HepG2 (cell line): ENCODE data around the gene NEURL2. TPM values are rescaled to one million over a fixed set of nuclear protein-coding genes. Genes with fewer than 3 reads are reported as not detected.

Source experiments
- ARID2 ChIP-seq: sonication (generic); formaldehyde crosslinking; IDR thresholded peaks from 2 replicates; pipeline ENCODE4 v1.8.1; 2022; ENCODE audit warnings: mild to moderate bottlenecking, missing genetic modification reagents, borderline replicate concordance
- ATF6 ChIP-seq: sonication (generic); formaldehyde crosslinking; conservative IDR thresholded peaks from 2 replicates; pipeline ENCODE4 v1.4.0; 2020; ENCODE audit warnings: missing genetic modification reagents
- CBX5 ChIP-seq: sonication (generic); formaldehyde crosslinking; IDR thresholded peaks from 2 replicates; pipeline ENCODE4 v1.4.0; 2020; ENCODE audit warnings: missing genetic modification reagents, borderline replicate concordance
- GABPB1 ChIP-seq: IDR thresholded peaks from 2 replicates; pipeline ENCODE4 v1.6.1; 2016; ENCODE audit warnings: mild to moderate bottlenecking, missing genetic modification reagents, moderate library complexity, missing compliant biosample characterization
- HDAC1 ChIP-seq: sonication (generic); formaldehyde crosslinking; IDR thresholded peaks from 2 replicates; pipeline ENCODE4 v1.5.1; 2020; ENCODE audit warnings: mild to moderate bottlenecking, missing genetic modification reagents
- IKZF5 ChIP-seq: IDR thresholded peaks from 2 replicates; pipeline ENCODE4 v1.6.1; 2018; ENCODE audit warnings: missing genetic modification reagents, mild to moderate bottlenecking, missing compliant biosample characterization
- ISL2 ChIP-seq: sonication (generic); formaldehyde crosslinking; IDR thresholded peaks from 2 replicates; pipeline ENCODE4 v1.5.0; 2020; ENCODE audit warnings: missing genetic modification reagents
- KLF6 ChIP-seq: IDR thresholded peaks from 2 replicates; pipeline ENCODE4 v1.8.0; 2016; ENCODE audit warnings: missing biosample characterization, missing genetic modification reagents
- MXD3 ChIP-seq: IDR thresholded peaks from 2 replicates; pipeline ENCODE4 v1.6.1; 2016; ENCODE audit warnings: mild to moderate bottlenecking, missing biosample characterization, missing genetic modification reagents
- NR1H2 ChIP-seq: sonication (generic); formaldehyde crosslinking; IDR thresholded peaks from 2 replicates; pipeline ENCODE4 v1.8.1; 2022; ENCODE audit warnings: low read depth, missing genetic modification reagents, borderline replicate concordance
- NR2C2 ChIP-seq: sonication (generic); formaldehyde crosslinking; IDR thresholded peaks from 2 replicates; pipeline ENCODE4 v1.4.0; 2020; ENCODE audit warnings: missing genetic modification reagents, mild to moderate bottlenecking, moderate library complexity, borderline replicate concordance
- POGZ ChIP-seq: sonication (generic); formaldehyde crosslinking; IDR thresholded peaks from 2 replicates; pipeline ENCODE4 v1.4.0; 2020; ENCODE audit warnings: mild to moderate bottlenecking, missing genetic modification reagents
- RORA ChIP-seq: sonication (generic); formaldehyde crosslinking; IDR thresholded peaks from 2 replicates; pipeline ENCODE4 v1.5.0; 2020; ENCODE audit warnings: mild to moderate bottlenecking, missing genetic modification reagents, moderate library complexity
- SCMH1 ChIP-seq: sonication (generic); formaldehyde crosslinking; IDR thresholded peaks from 2 replicates; pipeline ENCODE4 v1.9.0; 2021; ENCODE audit warnings: missing genetic modification reagents, mild to moderate bottlenecking, borderline replicate concordance
- YEATS4 ChIP-seq: sonication (generic); formaldehyde crosslinking; IDR thresholded peaks from 2 replicates; pipeline ENCODE4 v1.4.0; 2020; ENCODE audit warnings: missing genetic modification reagents, borderline replicate concordance
- ZBTB20 ChIP-seq: sonication (generic); formaldehyde crosslinking; IDR thresholded peaks from 2 replicates; pipeline ENCODE4 v1.8.1; 2023; ENCODE audit warnings: missing genetic modification reagents, low read depth, mild to moderate bottlenecking, borderline replicate concordance
- ZKSCAN8 ChIP-seq: IDR thresholded peaks from 2 replicates; pipeline ENCODE4 v1.6.1; 2016; ENCODE audit warnings: borderline replicate concordance, missing genetic modification reagents, missing compliant biosample characterization
- ZNF605 ChIP-seq: sonication (generic); formaldehyde crosslinking; IDR thresholded peaks from 2 replicates; pipeline ENCODE4 v1.8.0; 2022; ENCODE audit warnings: mild to moderate bottlenecking, missing genetic modification reagents
- polyA plus RNA-seq, 8 experiments: library from polyadenylated mRNA; depleted of rRNA in 3 of 8; stranded (reverse) in 7 of 8; unstranded in 1 of 8; fragments of >200 nt; fragmentation: Illumina TruSeq in 4 of 8; extraction: Trizol in 4 of 8; gene quantifications; 2 replicates each; pipeline versions ENCODE4 v1.2.1 to v1.2.3, GENCODE V29; 2011 to 2016; ENCODE audit warnings: low read depth in 4 of 8, missing spikeins in 1 of 8, mixed read lengths in 1 of 8; ENCODE audit not compliant: insufficient read depth in 1 of 8
- total RNA-seq, 5 experiments: library from RNA; depleted of rRNA; stranded (reverse); fragments of >200 nt; fragmentation: Illumina TruSeq; extraction: Trizol; gene quantifications; 2 replicates each; pipeline ENCODE4 v1.2.3, GENCODE V29; 2016; ENCODE audit warnings: low read depth in 1 of 5
- TF ChIP-seq, protein P1 (sequence below): sonication (generic); formaldehyde crosslinking; IDR thresholded peaks from 2 replicates; pipeline ENCODE4 v1.4.0; 2020; ENCODE audit warnings: mild to moderate bottlenecking, low read depth, missing genetic modification reagents
- TF ChIP-seq, protein P2 (sequence below): IDR thresholded peaks from 2 replicates; pipeline ENCODE4 v1.4.0; 2020; ENCODE audit warnings: mild to moderate bottlenecking, missing genetic modification reagents

The NEURL2 gene
- total and polyA plus RNA-seq, 2 of the 13 experiments (the other 11 are each of a cell fraction or from before 2014, with no cell fraction given), result 7.2 to 9.7 TPM

DNA sequence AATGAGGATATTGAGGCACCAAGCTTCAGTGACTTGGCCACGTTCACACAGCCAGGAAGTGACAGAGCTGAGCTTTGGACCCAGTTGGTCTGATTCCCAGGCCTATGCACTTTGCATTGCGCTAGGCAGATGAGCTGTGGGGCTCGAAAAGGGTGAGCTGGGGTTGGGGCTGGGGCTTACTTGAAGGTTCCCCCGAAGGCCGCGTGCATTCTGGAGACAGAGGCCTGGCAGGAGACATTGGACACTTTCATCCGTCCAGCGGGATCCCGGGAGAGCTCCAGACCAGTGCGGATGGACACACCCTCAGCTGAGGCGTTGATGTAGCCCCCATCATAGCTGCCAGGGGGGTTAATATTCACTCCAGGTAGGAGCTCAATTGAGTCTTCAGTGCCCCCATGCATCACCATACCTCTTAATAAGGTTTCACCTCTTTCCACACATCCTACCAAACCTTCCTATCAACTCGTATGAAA, 18.4 kb upstream of the NEURL2 start (continued):
- TF ChIP-seq IKZF5 (CRISPR knock-in tag) (peak; percentile 48; the same call in 1 of the 2 replicates), SCMH1 (CRISPR knock-in tag) (no peak), KLF6 (CRISPR knock-in tag) (0 out of 2 replicates have a peak, but pooled peaks have one; percentile 17), ARID2 (CRISPR knock-in tag) (no peak), ZBTB20 (CRISPR knock-in tag) (0 out of 2 replicates have a peak, but pooled peaks have one; percentile 63), GABPB1 (CRISPR knock-in tag) (peak; percentile 54), HDAC1 (peak; percentile 71), NR1H2 (peak; percentile 84; the same call in 1 of the 2 replicates), POGZ (CRISPR knock-in tag) (peak; percentile 16; the same call in 1 of the 2 replicates), NR2C2 (CRISPR knock-in tag) (0 out of 2 replicates have a peak, but pooled peaks have one; percentile 44), RORA (CRISPR knock-in tag) (no peak), MXD3 (CRISPR knock-in tag) (no peak), ZNF605 (CRISPR knock-in tag) (peak; percentile 13; the same call in 1 of the 2 replicates), ZKSCAN8 (CRISPR knock-in tag) (no peak), CBX5 (CRISPR knock-in tag) (0 out of 2 replicates have a peak, but pooled peaks have one; percentile 8), ISL2 (CRISPR knock-in tag) (peak; percentile 66; the same call in 1 of the 2 replicates), ATF6 (CRISPR knock-in tag) (0 out of 2 replicates have a peak, but pooled peaks have one; percentile 69), YEATS4 (CRISPR knock-in tag) (peak; percentile 34; the same call in 1 of the 2 replicates)
- TF ChIP-seq, protein P1, sequence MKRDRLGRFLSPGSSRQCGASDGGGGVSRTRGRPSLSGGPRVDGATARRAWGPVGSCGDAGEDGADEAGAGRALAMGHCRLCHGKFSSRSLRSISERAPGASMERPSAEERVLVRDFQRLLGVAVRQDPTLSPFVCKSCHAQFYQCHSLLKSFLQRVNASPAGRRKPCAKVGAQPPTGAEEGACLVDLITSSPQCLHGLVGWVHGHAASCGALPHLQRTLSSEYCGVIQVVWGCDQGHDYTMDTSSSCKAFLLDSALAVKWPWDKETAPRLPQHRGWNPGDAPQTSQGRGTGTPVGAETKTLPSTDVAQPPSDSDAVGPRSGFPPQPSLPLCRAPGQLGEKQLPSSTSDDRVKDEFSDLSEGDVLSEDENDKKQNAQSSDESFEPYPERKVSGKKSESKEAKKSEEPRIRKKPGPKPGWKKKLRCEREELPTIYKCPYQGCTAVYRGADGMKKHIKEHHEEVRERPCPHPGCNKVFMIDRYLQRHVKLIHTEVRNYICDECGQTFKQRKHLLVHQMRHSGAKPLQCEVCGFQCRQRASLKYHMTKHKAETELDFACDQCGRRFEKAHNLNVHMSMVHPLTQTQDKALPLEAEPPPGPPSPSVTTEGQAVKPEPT (CRISPR knock-in tag), result no peak
- TF ChIP-seq, protein P2, sequence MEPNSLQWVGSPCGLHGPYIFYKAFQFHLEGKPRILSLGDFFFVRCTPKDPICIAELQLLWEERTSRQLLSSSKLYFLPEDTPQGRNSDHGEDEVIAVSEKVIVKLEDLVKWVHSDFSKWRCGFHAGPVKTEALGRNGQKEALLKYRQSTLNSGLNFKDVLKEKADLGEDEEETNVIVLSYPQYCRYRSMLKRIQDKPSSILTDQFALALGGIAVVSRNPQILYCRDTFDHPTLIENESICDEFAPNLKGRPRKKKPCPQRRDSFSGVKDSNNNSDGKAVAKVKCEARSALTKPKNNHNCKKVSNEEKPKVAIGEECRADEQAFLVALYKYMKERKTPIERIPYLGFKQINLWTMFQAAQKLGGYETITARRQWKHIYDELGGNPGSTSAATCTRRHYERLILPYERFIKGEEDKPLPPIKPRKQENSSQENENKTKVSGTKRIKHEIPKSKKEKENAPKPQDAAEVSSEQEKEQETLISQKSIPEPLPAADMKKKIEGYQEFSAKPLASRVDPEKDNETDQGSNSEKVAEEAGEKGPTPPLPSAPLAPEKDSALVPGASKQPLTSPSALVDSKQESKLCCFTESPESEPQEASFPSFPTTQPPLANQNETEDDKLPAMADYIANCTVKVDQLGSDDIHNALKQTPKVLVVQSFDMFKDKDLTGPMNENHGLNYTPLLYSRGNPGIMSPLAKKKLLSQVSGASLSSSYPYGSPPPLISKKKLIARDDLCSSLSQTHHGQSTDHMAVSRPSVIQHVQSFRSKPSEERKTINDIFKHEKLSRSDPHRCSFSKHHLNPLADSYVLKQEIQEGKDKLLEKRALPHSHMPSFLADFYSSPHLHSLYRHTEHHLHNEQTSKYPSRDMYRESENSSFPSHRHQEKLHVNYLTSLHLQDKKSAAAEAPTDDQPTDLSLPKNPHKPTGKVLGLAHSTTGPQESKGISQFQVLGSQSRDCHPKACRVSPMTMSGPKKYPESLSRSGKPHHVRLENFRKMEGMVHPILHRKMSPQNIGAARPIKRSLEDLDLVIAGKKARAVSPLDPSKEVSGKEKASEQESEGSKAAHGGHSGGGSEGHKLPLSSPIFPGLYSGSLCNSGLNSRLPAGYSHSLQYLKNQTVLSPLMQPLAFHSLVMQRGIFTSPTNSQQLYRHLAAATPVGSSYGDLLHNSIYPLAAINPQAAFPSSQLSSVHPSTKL (CRISPR knock-in tag), result peak; percentile 71
